ENCODE data around the gene LBP. TPM values are rescaled to one million over a fixed set of nuclear protein-coding genes. Genes with fewer than 3 reads are reported as not detected.
"Not testable (repeated sequence)": the region's sequence is repeated elsewhere in the genome, so short reads cannot be mapped to it uniquely, and the experiment has no call there.

LBP gene
- total and polyA plus RNA-seq, 3 experiments from 2014 or later: not detected

DNA sequence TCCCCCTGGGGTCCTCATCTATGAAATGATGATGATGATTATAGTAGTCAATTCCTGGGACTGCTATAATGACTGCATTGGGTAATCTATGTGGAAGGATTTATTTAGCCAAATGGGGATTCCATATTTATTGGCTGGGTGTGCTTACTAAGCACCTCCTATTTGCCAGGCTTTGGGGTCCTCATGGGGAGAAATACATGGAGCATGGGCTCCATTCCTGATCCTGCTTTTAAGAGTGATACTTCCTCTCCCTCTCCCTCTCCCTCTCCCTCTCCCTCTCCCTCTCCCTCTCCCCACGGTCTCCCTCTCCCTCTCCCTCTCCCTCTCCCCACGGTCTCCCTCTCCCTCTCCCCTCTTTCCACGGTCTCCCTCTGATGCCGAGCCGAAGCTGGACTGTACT is 31.6 kb downstream of the LBP start:
- H3K27ac Mint-ChIP-seq; DNase-seq; H3K27me3 ChIP-seq (ENCODE audit: insufficient read depth, low read length, poor library complexity, severe bottlenecking); H3K9me3 Mint-ChIP-seq; H3K27ac ChIP-seq (ENCODE audit: low read depth, low read length); H3K9me3 ChIP-seq (ENCODE audit: low read length); POLR2A ChIA-PET; H3K4me3 ChIP-seq (ENCODE audit: low read length); H3K4me3 Mint-ChIP-seq; H3K36me3 ChIP-seq (ENCODE audit: insufficient read depth, low read length); H3K4me1 Mint-ChIP-seq; H3K36me3 Mint-ChIP-seq; H3K4me1 ChIP-seq (ENCODE audit: insufficient read depth, low read length); CTCF ChIA-PET: not testable (repeated sequence)
- peaks cover 13 to 27% of the 10 kb centered on the region in 2 donors for H3K27me3 Mint-ChIP-seq

DNA sequence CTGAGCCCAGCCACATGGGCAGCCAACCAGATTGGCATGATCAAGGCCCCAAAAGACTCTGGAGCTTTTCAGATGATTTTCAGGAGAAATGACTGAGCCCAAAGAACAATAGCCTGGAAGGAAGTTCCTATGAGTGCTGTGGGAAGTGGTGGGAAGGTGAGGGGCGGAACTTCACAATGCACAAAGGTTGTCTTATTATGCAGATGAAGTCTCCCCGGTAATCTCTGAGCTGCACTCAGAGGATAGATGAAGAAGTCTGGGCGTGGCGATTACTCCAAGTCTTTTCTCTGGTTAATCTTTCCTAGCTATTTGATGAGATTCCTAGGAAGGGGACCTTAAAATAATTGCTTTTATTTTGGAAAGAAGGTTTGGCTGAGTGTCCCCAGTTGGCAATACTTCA is 36.9 kb downstream of the LBP start:
- H3K36me3 ChIP-seq (ENCODE audit: insufficient read depth, low read length): no peaks in the 10 kb centered on the region
- no peaks in the 10 kb centered on the region for H3K27me3 ChIP-seq (ENCODE audit: insufficient read depth, low read length, poor library complexity, severe bottlenecking)
- H3K4me3 Mint-ChIP-seq: no peak overlapping the region
- no peak overlapping the region for H3K4me3 ChIP-seq (ENCODE audit: low read length)
- H3K27me3 Mint-ChIP-seq: peaks cover 12 to 53% of the 10 kb centered on the region in 2 donors
- no peak overlapping the region for H3K27ac ChIP-seq (ENCODE audit: low read depth, low read length)
- no peaks in the 10 kb centered on the region for H3K9me3 Mint-ChIP-seq
- H3K36me3 Mint-ChIP-seq: no peaks in the 10 kb centered on the region
- ChIA-PET CTCF (no interaction called here), POLR2A (no interaction called here)
- H3K4me1 Mint-ChIP-seq: no peaks in the 10 kb centered on the region
- no peak overlapping the region for H3K27ac Mint-ChIP-seq
- DNase-seq: no peak
- no peaks in the 10 kb centered on the region for H3K9me3 ChIP-seq (ENCODE audit: low read length)
- H3K4me1 ChIP-seq (ENCODE audit: insufficient read depth, low read length): no peaks in the 10 kb centered on the region

DNA sequence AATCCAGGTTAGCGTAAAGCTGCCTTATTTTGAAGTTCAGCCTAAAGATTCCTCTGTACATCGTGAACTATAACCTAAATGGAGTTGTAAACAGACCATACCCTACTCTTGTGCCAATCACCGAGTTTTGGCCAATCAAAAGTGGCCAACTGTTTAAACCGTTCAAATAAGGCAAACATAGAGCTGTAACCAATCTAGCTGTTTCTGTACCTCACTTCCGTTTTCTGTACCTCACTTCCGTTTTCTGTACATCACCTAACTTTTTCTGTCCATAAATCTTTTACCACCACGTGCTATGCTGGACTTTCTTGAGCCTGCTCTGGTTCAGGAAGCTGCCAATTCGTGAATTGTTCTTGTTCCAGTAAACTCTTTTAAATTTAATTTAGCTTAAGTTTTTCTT is 39.7 kb downstream of the LBP start:
- no peak overlapping the region for H3K27ac ChIP-seq (ENCODE audit: low read depth, low read length)
- no peak for DNase-seq
- Mint-ChIP-seq H3K27ac (no peak overlapping the region), H3K4me3 (no peak overlapping the region), H3K9me3 (peaks cover 0 to 11% (median 4%) of the 10 kb centered on the region in 5 donors), H3K4me1 (no peaks in the 10 kb centered on the region), H3K36me3 (peaks cover 0 to 3% (median 0%) of the 10 kb centered on the region in 3 donors), H3K27me3 (peaks cover 12 to 59% of the 10 kb centered on the region in 2 donors)
- POLR2A ChIA-PET: no interaction called here
- no peak overlapping the region for H3K4me3 ChIP-seq (ENCODE audit: low read length)
- H3K36me3 ChIP-seq (ENCODE audit: insufficient read depth, low read length): no peaks in the 10 kb centered on the region
- no peaks in the 10 kb centered on the region for H3K27me3 ChIP-seq (ENCODE audit: insufficient read depth, low read length, poor library complexity, severe bottlenecking)
- H3K4me1 ChIP-seq (ENCODE audit: insufficient read depth, low read length): no peaks in the 10 kb centered on the region
- CTCF ChIA-PET: no interaction called here
- H3K9me3 ChIP-seq (ENCODE audit: low read length): no peaks in the 10 kb centered on the region

DNA sequence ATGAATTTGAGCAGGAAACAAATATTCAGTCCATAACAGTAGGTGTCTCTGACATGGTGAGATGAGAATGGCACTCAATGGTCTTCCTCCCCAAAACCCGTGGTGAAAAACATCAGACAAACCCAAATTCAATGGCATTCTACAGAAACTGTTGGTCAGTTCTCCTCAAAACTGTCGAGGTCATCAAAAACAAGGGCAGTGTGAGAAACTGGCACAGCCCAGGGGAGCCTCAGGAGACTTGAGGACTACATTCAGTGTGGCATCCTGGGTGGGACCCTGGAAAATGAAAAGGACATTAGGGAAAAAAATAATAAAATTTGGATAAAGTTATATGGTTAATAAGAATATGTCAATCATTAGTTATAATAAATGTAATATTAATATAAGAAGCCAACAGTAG is 40.6 kb downstream of the LBP start:
- H3K9me3 ChIP-seq (ENCODE audit: low read length): no peaks in the 10 kb centered on the region
- no peak overlapping the region for H3K4me3 ChIP-seq (ENCODE audit: low read length)
- H3K27ac ChIP-seq (ENCODE audit: low read depth, low read length): no peak overlapping the region
- no peaks in the 10 kb centered on the region for H3K27me3 ChIP-seq (ENCODE audit: insufficient read depth, low read length, poor library complexity, severe bottlenecking)
- Mint-ChIP-seq H3K4me1 (no peaks in the 10 kb centered on the region), H3K4me3 (no peak overlapping the region), H3K36me3 (peaks cover 0 to 3% (median 0%) of the 10 kb centered on the region in 3 donors), H3K27me3 (peaks cover 10 to 54% of the 10 kb centered on the region in 2 donors), H3K9me3 (peaks cover 0 to 11% (median 4%) of the 10 kb centered on the region in 5 donors), H3K27ac (no peak overlapping the region)
- no peaks in the 10 kb centered on the region for H3K36me3 ChIP-seq (ENCODE audit: insufficient read depth, low read length)
- no peak for DNase-seq
- CTCF ChIA-PET: no interaction called here
- POLR2A ChIA-PET: no interaction called here
- no peaks in the 10 kb centered on the region for H3K4me1 ChIP-seq (ENCODE audit: insufficient read depth, low read length)

DNA sequence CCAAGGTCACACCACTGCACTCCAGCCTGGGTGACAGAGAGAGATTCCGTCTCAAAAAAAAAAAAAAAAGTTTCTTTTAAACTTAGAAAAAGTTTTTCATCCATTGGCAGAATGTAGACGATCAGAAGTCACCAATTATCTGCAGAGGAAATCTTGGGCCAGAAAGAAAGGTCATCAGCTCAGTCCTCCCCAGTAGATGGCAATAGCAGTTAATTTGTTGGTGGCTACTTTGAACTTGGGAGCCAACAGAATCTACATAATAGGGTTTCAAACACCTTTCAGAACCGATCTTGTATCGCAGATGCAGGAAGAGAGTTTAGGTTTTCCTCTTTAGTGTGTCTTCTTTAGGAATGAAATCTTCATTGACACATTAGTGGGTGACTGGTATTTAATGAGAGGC is 41.7 kb downstream of the LBP start:
- no peak overlapping the region for H3K4me3 ChIP-seq (ENCODE audit: low read length)
- no peaks in the 10 kb centered on the region for H3K9me3 ChIP-seq (ENCODE audit: low read length)
- Mint-ChIP-seq H3K27me3 (peaks cover 6 to 43% of the 10 kb centered on the region in 2 donors), H3K9me3 (peaks cover 0 to 11% (median 4%) of the 10 kb centered on the region in 5 donors), H3K4me3 (no peak overlapping the region), H3K27ac (no peak overlapping the region), H3K4me1 (no peaks in the 10 kb centered on the region), H3K36me3 (peaks cover 0 to 3% (median 0%) of the 10 kb centered on the region in 3 donors)
- H3K36me3 ChIP-seq (ENCODE audit: insufficient read depth, low read length): no peaks in the 10 kb centered on the region
- no peaks in the 10 kb centered on the region for H3K27me3 ChIP-seq (ENCODE audit: insufficient read depth, low read length, poor library complexity, severe bottlenecking)
- no peak for DNase-seq
- ChIA-PET CTCF (no interaction called here), POLR2A (no interaction called here)
- no peaks in the 10 kb centered on the region for H3K4me1 ChIP-seq (ENCODE audit: insufficient read depth, low read length)
- H3K27ac ChIP-seq (ENCODE audit: low read depth, low read length): no peak overlapping the region

DNA sequence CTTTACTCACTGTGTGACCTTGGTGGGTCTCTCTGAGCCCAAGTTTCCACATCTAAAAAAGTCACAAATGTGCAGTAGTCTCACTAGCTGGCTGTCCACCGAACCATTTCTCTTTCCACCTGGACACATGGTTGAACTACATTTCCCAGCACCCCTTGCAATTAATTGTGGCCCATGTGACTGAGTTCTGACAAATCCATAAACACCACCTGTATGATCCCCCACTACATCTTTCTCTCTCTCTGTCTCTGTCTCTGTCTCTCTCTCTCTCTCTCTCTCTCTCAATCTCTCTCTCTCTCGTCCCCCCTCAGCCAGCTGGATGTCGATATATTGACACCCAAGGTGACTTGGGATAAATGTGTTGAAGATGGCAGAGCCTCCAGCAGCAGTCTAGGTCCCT is 46.1 kb downstream of the LBP start:
- peaks cover 0 to 3% (median 0%) of the 10 kb centered on the region in 3 donors for H3K36me3 Mint-ChIP-seq
- peaks cover 0 to 11% (median 4%) of the 10 kb centered on the region in 5 donors for H3K9me3 Mint-ChIP-seq
- Histone ChIP-seq H3K27ac (ENCODE audit: low read depth, low read length) (no peak overlapping the region), H3K9me3 (ENCODE audit: low read length) (no peaks in the 10 kb centered on the region), H3K4me1 (ENCODE audit: insufficient read depth, low read length) (no peaks in the 10 kb centered on the region), H3K4me3 (ENCODE audit: low read length) (no peak overlapping the region), H3K36me3 (ENCODE audit: insufficient read depth, low read length) (no peaks in the 10 kb centered on the region), H3K27me3 (ENCODE audit: insufficient read depth, low read length, poor library complexity, severe bottlenecking) (no peaks in the 10 kb centered on the region)
- no peaks in the 10 kb centered on the region for H3K4me1 Mint-ChIP-seq
- H3K4me3 Mint-ChIP-seq: no peak overlapping the region
- no peak for DNase-seq
- ChIA-PET CTCF (no interaction called here), POLR2A (no interaction called here)
- no peak overlapping the region for H3K27ac Mint-ChIP-seq
- peaks cover 0 to 19% of the 10 kb centered on the region in 2 donors for H3K27me3 Mint-ChIP-seq

DNA sequence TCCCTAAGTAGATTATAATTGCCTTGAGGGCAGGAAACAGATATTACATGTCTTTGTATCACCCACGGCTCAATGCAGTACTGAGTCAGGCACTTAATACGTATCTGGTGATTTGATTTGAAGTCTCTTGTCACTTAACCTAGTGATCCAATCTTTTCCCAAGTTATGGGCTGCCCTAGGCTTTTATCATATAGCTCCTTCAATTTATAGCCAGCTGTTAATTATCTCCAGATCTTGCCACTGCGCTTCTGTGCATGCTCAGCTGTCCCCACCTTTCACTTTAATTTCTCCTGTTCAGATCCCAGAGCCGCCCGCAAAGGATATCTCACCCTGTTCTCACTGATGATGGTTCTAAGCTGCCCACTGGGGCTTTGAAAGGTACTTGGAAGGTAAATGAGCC is 47.0 kb downstream of the LBP start:
- H3K36me3 ChIP-seq (ENCODE audit: insufficient read depth, low read length): no peaks in the 10 kb centered on the region
- no peaks in the 10 kb centered on the region for H3K9me3 ChIP-seq (ENCODE audit: low read length)
- no peak overlapping the region for H3K4me3 ChIP-seq (ENCODE audit: low read length)
- no peaks in the 10 kb centered on the region for H3K27me3 ChIP-seq (ENCODE audit: insufficient read depth, low read length, poor library complexity, severe bottlenecking)
- no peak overlapping the region for H3K27ac ChIP-seq (ENCODE audit: low read depth, low read length)
- ChIA-PET POLR2A (no interaction called here), CTCF (no interaction called here)
- H3K4me1 ChIP-seq (ENCODE audit: insufficient read depth, low read length): no peaks in the 10 kb centered on the region
- peaks cover 0 to 3% (median 0%) of the 10 kb centered on the region in 3 donors for H3K36me3 Mint-ChIP-seq
- H3K4me1 Mint-ChIP-seq: no peaks in the 10 kb centered on the region
- no peak for DNase-seq
- H3K27ac Mint-ChIP-seq: no peak overlapping the region
- H3K4me3 Mint-ChIP-seq: no peak overlapping the region
- peaks cover 0 to 11% (median 4%) of the 10 kb centered on the region in 5 donors for H3K9me3 Mint-ChIP-seq
- peaks cover 0 to 15% of the 10 kb centered on the region in 2 donors for H3K27me3 Mint-ChIP-seq

DNA sequence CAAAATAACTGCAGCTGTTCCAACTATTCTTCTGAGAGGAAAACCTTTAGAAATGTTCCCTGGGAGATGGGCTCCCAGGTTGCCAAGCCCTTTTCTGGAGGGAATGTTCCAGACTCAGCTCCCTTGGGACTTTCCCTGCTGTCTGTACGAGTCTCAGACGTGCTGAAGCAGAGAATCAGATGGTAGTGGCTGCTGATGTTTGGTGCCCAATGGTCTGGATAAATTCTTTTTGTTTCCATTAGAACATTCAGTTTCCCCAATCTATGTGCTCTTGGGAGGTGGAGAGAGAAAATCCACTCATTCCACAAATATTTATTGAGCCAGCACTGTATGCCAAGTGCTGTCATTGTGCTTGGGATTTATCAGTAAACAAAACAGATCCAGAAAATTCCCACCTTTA is 48.9 kb downstream of the LBP start:
- peaks cover 0 to 8% of the 10 kb centered on the region in 2 donors for H3K27me3 Mint-ChIP-seq
- no peaks in the 10 kb centered on the region for H3K4me1 ChIP-seq (ENCODE audit: insufficient read depth, low read length)
- no peaks in the 10 kb centered on the region for H3K36me3 Mint-ChIP-seq
- no peak overlapping the region for H3K4me3 Mint-ChIP-seq
- H3K27me3 ChIP-seq (ENCODE audit: insufficient read depth, low read length, poor library complexity, severe bottlenecking): no peaks in the 10 kb centered on the region
- no peak overlapping the region for H3K4me3 ChIP-seq (ENCODE audit: low read length)
- H3K9me3 Mint-ChIP-seq: peaks cover 0 to 5% (median 0%) of the 10 kb centered on the region in 5 donors
- no peak overlapping the region for H3K27ac ChIP-seq (ENCODE audit: low read depth, low read length)
- no peak for DNase-seq
- POLR2A ChIA-PET: no interaction called here
- no peaks in the 10 kb centered on the region for H3K36me3 ChIP-seq (ENCODE audit: insufficient read depth, low read length)
- H3K27ac Mint-ChIP-seq: no peak overlapping the region
- CTCF ChIA-PET: no interaction called here
- no peaks in the 10 kb centered on the region for H3K4me1 Mint-ChIP-seq
- no peaks in the 10 kb centered on the region for H3K9me3 ChIP-seq (ENCODE audit: low read length)

DNA sequence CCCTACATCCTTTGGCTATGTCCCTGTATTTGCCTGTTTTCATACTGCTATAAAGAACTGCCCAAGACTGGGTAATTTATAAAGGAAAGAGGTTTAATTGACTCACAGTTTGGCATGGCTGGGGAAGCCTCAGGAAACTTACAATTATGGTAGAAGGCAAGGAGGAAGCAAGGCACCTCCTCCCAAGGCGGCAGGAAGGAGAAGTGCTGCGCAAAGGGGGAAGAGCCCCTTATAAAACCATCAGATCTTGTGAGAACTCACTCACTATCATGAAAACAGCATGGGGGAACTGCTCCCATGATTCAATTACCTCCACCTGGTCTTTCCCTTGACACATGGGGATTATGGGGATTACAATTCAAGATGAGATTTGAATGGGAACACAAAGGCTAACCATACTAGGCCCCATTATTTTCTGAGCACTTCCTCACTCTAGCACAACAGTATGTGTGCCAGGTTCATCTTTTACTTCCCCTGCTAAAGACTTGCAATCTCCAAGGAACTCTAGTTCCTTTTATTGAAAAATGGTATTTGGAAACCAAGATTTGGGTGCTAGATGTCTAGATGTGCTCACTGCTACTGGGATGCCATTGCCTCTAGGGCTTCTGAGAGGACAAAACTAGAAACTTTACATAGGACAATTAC is 49.6 kb downstream of the LBP start:
- H3K9me3 ChIP-seq (ENCODE audit: low read length); H3K36me3 Mint-ChIP-seq; POLR2A ChIA-PET; H3K27ac Mint-ChIP-seq; H3K27me3 ChIP-seq (ENCODE audit: insufficient read depth, low read length, poor library complexity, severe bottlenecking); H3K27ac ChIP-seq (ENCODE audit: low read depth, low read length); H3K4me1 ChIP-seq (ENCODE audit: insufficient read depth, low read length); CTCF ChIA-PET; H3K9me3 Mint-ChIP-seq; H3K4me1 Mint-ChIP-seq; H3K36me3 ChIP-seq (ENCODE audit: insufficient read depth, low read length); DNase-seq; H3K27me3 Mint-ChIP-seq; H3K4me3 ChIP-seq (ENCODE audit: low read length); H3K4me3 Mint-ChIP-seq: not testable (repeated sequence)

All from CD8-positive, alpha-beta memory T cell (primary cell).